ENCODE results near the gene ZBTB47.

DNA sequence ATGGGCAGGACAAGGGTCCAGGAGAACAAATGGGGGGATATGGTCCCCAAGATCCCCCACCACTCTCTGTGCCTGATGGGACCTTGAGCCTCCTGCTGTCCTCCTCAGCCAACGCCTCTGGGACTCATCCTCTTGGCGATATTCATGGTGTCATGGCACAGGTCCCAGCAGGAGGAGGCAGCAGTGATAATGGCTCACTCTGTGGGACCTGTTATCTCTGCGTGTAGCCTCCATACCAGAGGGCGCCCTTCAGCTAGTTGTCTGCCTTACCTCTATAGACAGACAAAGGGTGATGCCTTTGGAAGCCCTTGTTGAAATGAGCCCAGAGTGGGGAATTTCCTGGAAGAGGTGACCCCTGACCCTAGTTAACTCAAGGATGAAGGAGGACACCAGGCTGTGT, 7.4 kb downstream of the ZBTB47 start:
- TF ChIP-seq, protein P1, sequence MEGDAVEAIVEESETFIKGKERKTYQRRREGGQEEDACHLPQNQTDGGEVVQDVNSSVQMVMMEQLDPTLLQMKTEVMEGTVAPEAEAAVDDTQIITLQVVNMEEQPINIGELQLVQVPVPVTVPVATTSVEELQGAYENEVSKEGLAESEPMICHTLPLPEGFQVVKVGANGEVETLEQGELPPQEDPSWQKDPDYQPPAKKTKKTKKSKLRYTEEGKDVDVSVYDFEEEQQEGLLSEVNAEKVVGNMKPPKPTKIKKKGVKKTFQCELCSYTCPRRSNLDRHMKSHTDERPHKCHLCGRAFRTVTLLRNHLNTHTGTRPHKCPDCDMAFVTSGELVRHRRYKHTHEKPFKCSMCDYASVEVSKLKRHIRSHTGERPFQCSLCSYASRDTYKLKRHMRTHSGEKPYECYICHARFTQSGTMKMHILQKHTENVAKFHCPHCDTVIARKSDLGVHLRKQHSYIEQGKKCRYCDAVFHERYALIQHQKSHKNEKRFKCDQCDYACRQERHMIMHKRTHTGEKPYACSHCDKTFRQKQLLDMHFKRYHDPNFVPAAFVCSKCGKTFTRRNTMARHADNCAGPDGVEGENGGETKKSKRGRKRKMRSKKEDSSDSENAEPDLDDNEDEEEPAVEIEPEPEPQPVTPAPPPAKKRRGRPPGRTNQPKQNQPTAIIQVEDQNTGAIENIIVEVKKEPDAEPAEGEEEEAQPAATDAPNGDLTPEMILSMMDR (IDR thresholded peaks at IDR 0.05) = peak in 1 of 6 experiments; percentile 28
- no peak for TF ChIP-seq POLR2A (IDR thresholded peaks at IDR 0.05)
